NCI-H226 (cell line): ENCODE results near the gene TRIO.
A peak's percentile ranks its signal among the peaks of the same experiment; 100 is the strongest.

Experiments used
- DNase-seq: peaks from one replicate; pipeline ENCODE4 v3.0.0-alpha.2; 2015

TRIO gene

GRCh38 chr5:14471507-14471906, 328.4 kb downstream of the TRIO start:
- DNase-seq: no peak

- DNase-seq: no peak
Observed at GRCh38 chr5:14472986-14473567, 329.9 kb downstream of the TRIO start.

- no peak for DNase-seq
Observed at GRCh38 chr5:14475045-14475444, 331.9 kb downstream of the TRIO start.

GRCh38 chr5:14476786-14477435, 333.8 kb downstream of the TRIO start:
- DNase-seq: peak; percentile 34

GRCh38 chr5:14479143-14479696, 336.1 kb downstream of the TRIO start:
- DNase-seq: no peak

GRCh38 chr5:14481349-14481748, 338.2 kb downstream of the TRIO start:
- no peak for DNase-seq

GRCh38 chr5:14482085-14482484, 338.9 kb downstream of the TRIO start:
- no peak for DNase-seq

- no peak for DNase-seq
Observed at GRCh38 chr5:14483504-14484157, 340.5 kb downstream of the TRIO start.

- no peak for DNase-seq
Observed at GRCh38 chr5:14486486-14486885, 343.3 kb downstream of the TRIO start.

- no peak for DNase-seq
Observed at GRCh38 chr5:14486996-14487896, 344.1 kb downstream of the TRIO start.

- DNase-seq: no peak
Observed at GRCh38 chr5:14487897-14488570, 344.9 kb downstream of the TRIO start.

- DNase-seq: no peak
Observed at GRCh38 chr5:14488709-14489108, 345.6 kb downstream of the TRIO start.

GRCh38 chr5:14489643-14490042, 346.5 kb downstream of the TRIO start:
- DNase-seq: no peak

- no peak for DNase-seq
Observed at GRCh38 chr5:14490309-14490711, 347.2 kb downstream of the TRIO start.

GRCh38 chr5:14491015-14491915, 348.1 kb downstream of the TRIO start:
- no peak for DNase-seq

- no peak for DNase-seq
Observed at GRCh38 chr5:14492331-14492964, 349.3 kb downstream of the TRIO start.

GRCh38 chr5:14495301-14495700, 352.2 kb downstream of the TRIO start:
- DNase-seq: no peak

- no peak for DNase-seq
Observed at GRCh38 chr5:14497311-14497710, 354.2 kb downstream of the TRIO start.

GRCh38 chr5:14501353-14502293, 358.5 kb downstream of the TRIO start:
- no peak for DNase-seq

- no peak for DNase-seq
Observed at GRCh38 chr5:14502294-14502690, 359.1 kb downstream of the TRIO start.
